GM12878 (cell line): ENCODE measurements around the gene AMBRA1. TPM values are rescaled to one million over a fixed set of nuclear protein-coding genes. Genes with fewer than 3 reads are reported as not detected.
A peak's percentile ranks its signal among the peaks of the same experiment; 100 is the strongest.

ENCODE experiments used
- ATAC-seq: fragments of 200-7000 bp; cut with Tn5 transposase; 3 replicates; pipeline ENCODE4 v1.9.1; 2020; ENCODE audit warnings: mild to moderate bottlenecking, moderate library complexity
- BruUV-seq: library from RNA; stranded (reverse); fragments of 400-500 nt; replicated peaks from 2 replicates; lab custom pipeline; 2021; lab: Mats Ljungman, UMichigan
- CTCF ChIA-PET: fragments of 300-600 bp; sonication (Branson Sonifier 250); formaldehyde crosslinking; extraction: SDS; loops from one replicate; lab custom pipeline; 2021; ENCODE audit warnings: inconsistent platforms; lab: Yijun Ruan, JAX
- POLR2A ChIA-PET: fragments of 350-600 bp; formaldehyde crosslinking; extraction: SDS; loops from one replicate; lab custom pipeline; 2021; ENCODE audit warnings: inconsistent platforms; lab: Charles Lee
- RAD21 ChIA-PET: fragments of 300-600 bp; sonication (Branson Sonifier 250); formaldehyde crosslinking; loops from one replicate; lab custom pipeline; 2023; ENCODE audit warnings: antibody characterized with exemption; ENCODE audit not compliant: unreplicated experiment; lab: Charles Lee
- SMC1A ChIA-PET: fragments of 300-600 bp; sonication (Branson Sonifier 250); formaldehyde crosslinking; loops from one replicate; lab custom pipeline; 2023; ENCODE audit not compliant: unreplicated experiment, uncharacterized antibody; lab: Charles Lee
- DNase-seq: peaks from one replicate; pipeline ENCODE4 v3.0.0-alpha.2; 2011; ENCODE audit warnings: low read depth, low spot score
- FAIRE-seq: peaks from 3 replicates; lab custom pipeline; 2011; peaks lifted over from hg19 to GRCh38; lab: Jason Lieb, UNC
- H2AFZ ChIP-seq: 2 replicates; pipeline ENCODE4 v1.6.0; 2011; ENCODE audit warnings: low read depth, low read length, control low read depth; ENCODE audit not compliant: control insufficient read depth
- H3K27ac ChIP-seq: 2 replicates; pipeline ENCODE4 v1.5.1; 2011; ENCODE audit warnings: control low read depth; ENCODE audit not compliant: control insufficient read depth, insufficient read depth
- H3K27me3 ChIP-seq, 2 experiments: replicated peaks in 1 of 2; 2 replicates each; pipeline versions ENCODE4 v1.6.0 to v1.6.1; 2011; ENCODE audit warnings: low read length in 1 of 2; ENCODE audit not compliant: control insufficient read depth in 2 of 2, insufficient read depth in 2 of 2
- H3K36me3 ChIP-seq, 2 experiments: 2 replicates each; pipeline ENCODE4 v1.5.1; 2011; ENCODE audit warnings: low read length in 1 of 2; ENCODE audit not compliant: control insufficient read depth in 2 of 2, insufficient read depth in 2 of 2
- H3K4me1 ChIP-seq: 2 replicates; pipeline ENCODE4 v1.6.1; 2011; ENCODE audit warnings: mild to moderate bottlenecking, low read length, moderate library complexity, mixed read lengths; ENCODE audit not compliant: control insufficient read depth, insufficient read depth
- H3K4me2 ChIP-seq: 2 replicates; pipeline ENCODE4 v1.6.0; 2011; ENCODE audit warnings: control low read depth; ENCODE audit not compliant: control insufficient read depth, insufficient read depth
- H3K4me3 ChIP-seq: fragments of 200-600 bp; sonication (generic); 2 replicates; pipeline ENCODE4 v1.5.1; 2016
- H3K79me2 ChIP-seq: 2 replicates; pipeline ENCODE4 v1.6.0; 2011; ENCODE audit warnings: low read length; ENCODE audit not compliant: control insufficient read depth, insufficient read depth
- H3K9ac ChIP-seq: 2 replicates; pipeline ENCODE4 v1.8.0; 2011; ENCODE audit warnings: low read length, control low read depth, mixed read lengths; ENCODE audit not compliant: control insufficient read depth, insufficient read depth
- H3K9me3 ChIP-seq: replicated peaks from 3 replicates; pipeline ENCODE4 v1.5.1; 2011; ENCODE audit warnings: mild to moderate bottlenecking, low read length; ENCODE audit not compliant: control insufficient read depth, insufficient read depth
- H4K20me1 ChIP-seq: 2 replicates; pipeline ENCODE4 v1.6.0; 2011; ENCODE audit not compliant: control insufficient read depth, insufficient read depth
- IRF5 ChIP-seq: fragments of 450-650 bp; IDR thresholded peaks from 2 replicates; pipeline ENCODE4 v1.6.1; 2017; ENCODE audit warnings: borderline replicate concordance
- NKRF ChIP-seq: fragments of 450-650 bp; conservative IDR thresholded peaks from 2 replicates; pipeline ENCODE4 v1.6.1; 2017; ENCODE audit warnings: mild to moderate bottlenecking, moderate library complexity
- PKNOX1 ChIP-seq: fragments of 450-650 bp; IDR thresholded peaks from 2 replicates; pipeline ENCODE4 v1.6.1; 2016; ENCODE audit warnings: mild to moderate bottlenecking
- ZNF384 ChIP-seq: IDR thresholded peaks from 2 replicates; pipeline ENCODE4 v1.6.1; 2012; ENCODE audit warnings: low read depth, mild to moderate bottlenecking, low read length, improper control_type of control experiment, borderline replicate concordance
- WGBS: methylation state at CpG from one replicate; pipeline ENCODE4 v1.1.6; 2016; ENCODE audit warnings: low lambda C conversion rate; ENCODE audit not compliant: insufficient replicate concordance, insufficient coverage; ENCODE audit errors: missing lambda C conversion rate; 5-methylcytosine and 5-hydroxymethylcytosine counted together
- in situ Hi-C: fragments of 300-500 bp; cut with MboI; formaldehyde crosslinking; loops from 9 replicates; pipeline ENCODE4 v1.14.3; 2018; ENCODE audit warnings: mixed read lengths
- intact Hi-C: fragments of 100-400 bp; cut with micrococcal nuclease; formaldehyde crosslinking; loops from one replicate; pipeline ENCODE4 v1.14.2; 2022; ENCODE audit not compliant: unreplicated experiment
- polyA plus RNA-seq, 11 experiments: library from polyadenylated mRNA; depleted of rRNA in 4 of 11; unstranded in 6 of 11; stranded (reverse) in 5 of 11; fragments of >200 nt; fragmentation: Nextera tagmentation in 4 of 11; fragmentation: Illumina TruSeq in 1 of 11; extraction: Ambion mirVana in 4 of 11; extraction: Trizol in 1 of 11; gene quantifications; 1 replicate in 1 of 11; 2 replicates in 10 of 11; pipeline versions ENCODE4 v1.2.1 to v1.2.3, GENCODE V29; 2011 to 2016; ENCODE audit warnings: inconsistent platforms in 2 of 11, missing spikeins in 2 of 11, low read depth in 1 of 11
- total RNA-seq, 4 experiments: library from RNA; depleted of rRNA in 3 of 4; stranded (reverse); fragments of >200 nt in 3 of 4; fragmentation: Illumina TruSeq in 1 of 4; extraction: Trizol in 1 of 4; gene quantifications; 2 replicates each; pipeline versions ENCODE4 v1.2.1 to v1.2.3, GENCODE V29; 2013 to 2021

Gene AMBRA1
- total and polyA plus RNA-seq, 10 of the 15 experiments (the other 5 are each of a cell fraction or from before 2014, with no cell fraction given): 0.57 to 34.3 (median 13.7) TPM

GRCh38 chr11:46477136-46477535, 116.7 kb downstream of the AMBRA1 start:
- Histone ChIP-seq H3K27me3 (no peaks in the 10 kb centered on the region), H3K79me2 (peaks cover 4% of the 10 kb centered on the region), H3K9ac (no peak overlapping the region), H3K4me1 (peaks cover 15% of the 10 kb centered on the region), H4K20me1 (no peaks in the 10 kb centered on the region; the same call in 1 of the 2 replicates), H2AFZ (no peak overlapping the region), H3K27ac (no peak overlapping the region), H3K36me3 (peaks cover 0 to 3% of the 10 kb centered on the region in 2 experiments; a peak in 2 of 4 replicates), H3K9me3 (no peaks in the 10 kb centered on the region), H3K4me3 (no peak overlapping the region), H3K4me2 (no peak overlapping the region)
- ChIA-PET RAD21 (interaction anchor here (0.6 to 7.4 kb wide), 22 partner anchors 12 to 116 kb away, joined by 3 to 130 read pairs (median 4); no protein-coding TSS in a partner anchor), SMC1A (interaction anchor here (0.6 to 11.2 kb wide), 20 partner anchors 13 to 87 kb away, joined by 3 to 171 read pairs (median 4); no protein-coding TSS in a partner anchor), CTCF (interaction anchor here (0.6 to 9.9 kb wide), 8 partner anchors 13 to 163 kb away, joined by 3 to 135 read pairs (median 5); no protein-coding TSS in a partner anchor), POLR2A (interaction anchor here (0.5 to 4.9 kb wide), 15 partner anchors 11 to 413 kb away, joined by 3 to 69 read pairs (median 3); no protein-coding TSS in a partner anchor)
- FAIRE-seq (no peak), DNase-seq (no peak), ATAC-seq (peak; percentile 33)
- BruUV-seq: no TSS peak
- TF ChIP-seq ZNF384: peak; percentile 67
- TF ChIP-seq NKRF: no peak
- no peak for TF ChIP-seq IRF5
- peak; percentile 89 for TF ChIP-seq PKNOX1
- intact Hi-C loops (no loop called here), in situ Hi-C loops (no loop called here)
- WGBS: 92% methylated on average over 1 of the region's 1 CpG
